Epithelial cell of proximal tubule (primary cell): ENCODE data around the gene ZNF155. TPM values are rescaled to one million over a fixed set of nuclear protein-coding genes. Genes with fewer than 3 reads are reported as not detected.

Source experiments
- DNase-seq: peaks from one replicate; pipeline ENCODE4 v3.0.0-alpha.2; 2011; ENCODE audit warnings: low read depth
- H3K4me3 ChIP-seq: 2 replicates; pipeline ENCODE4 v1.5.1; 2011; ENCODE audit warnings: low read depth, mild to moderate bottlenecking, low read length
- CTCF ChIP-seq: conservative IDR thresholded peaks from 2 replicates; pipeline ENCODE4 v1.5.1; 2012; ENCODE audit warnings: low read depth, mild to moderate bottlenecking, low read length
- total RNA-seq: library from RNA; depleted of rRNA; stranded (reverse); fragments of >200 nt; gene quantifications from 2 replicates; pipeline ENCODE4 v1.2.3, GENCODE V29; 2015

Gene ZNF155
- total RNA-seq, 1 donor from 2014 or later, result 2.8 TPM

GRCh38 chr19:43950834-43951645 is 32.9 kb upstream of the ZNF155 start, which contains the start of gene ZNF221:
Gene ZNF221, plus strand, starts transcription at chr19:43951228. Its CDS starts 11,499 bp downstream, at chr19:43962727.
- DNase-seq, result peak; percentile 95
- peak within 1 kb of the TSS; percentile 84 for H3K4me3 ChIP-seq
- peak; percentile 55 for TF ChIP-seq CTCF

- H3K4me3 ChIP-seq, result no peak overlapping the region
- no peak for DNase-seq
- TF ChIP-seq CTCF, result no peak
Measured at GRCh38 chr19:43956827-43957226, 27.2 kb upstream of the ZNF155 start.

- DNase-seq, result peak; percentile 18
- TF ChIP-seq CTCF, result no peak
- H3K4me3 ChIP-seq, result no peak overlapping the region
Measured at GRCh38 chr19:43957891-43958290, 26.1 kb upstream of the ZNF155 start.

- TF ChIP-seq CTCF, result no peak
Measured at GRCh38 chr19:43960411-43960810, 23.6 kb upstream of the ZNF155 start.

GRCh38 chr19:43966079-43966694 is 17.8 kb upstream of the ZNF155 start:
- no peak for DNase-seq
- TF ChIP-seq CTCF, result no peak
- no peak overlapping the region for H3K4me3 ChIP-seq

More at GRCh38 chr19:43960411-43960810, 23.6 kb upstream of the ZNF155 start:
- H3K4me3 ChIP-seq, result no peak overlapping the region
- DNase-seq, result no peak

GRCh38 chr19:43976732-43977131 is 7.3 kb upstream of the ZNF155 start:
- no peak overlapping the region for H3K4me3 ChIP-seq
- no peak for TF ChIP-seq CTCF
- no peak for DNase-seq

GRCh38 chr19:43983544-43983911 is 460 bp upstream of the ZNF155 start:
- no peak for TF ChIP-seq CTCF
- H3K4me3 ChIP-seq, result peak overlapping the region; percentile 86
- DNase-seq, result no peak
